ENCODE results near the gene PHACTR2.

PHACTR2 gene

DNA sequence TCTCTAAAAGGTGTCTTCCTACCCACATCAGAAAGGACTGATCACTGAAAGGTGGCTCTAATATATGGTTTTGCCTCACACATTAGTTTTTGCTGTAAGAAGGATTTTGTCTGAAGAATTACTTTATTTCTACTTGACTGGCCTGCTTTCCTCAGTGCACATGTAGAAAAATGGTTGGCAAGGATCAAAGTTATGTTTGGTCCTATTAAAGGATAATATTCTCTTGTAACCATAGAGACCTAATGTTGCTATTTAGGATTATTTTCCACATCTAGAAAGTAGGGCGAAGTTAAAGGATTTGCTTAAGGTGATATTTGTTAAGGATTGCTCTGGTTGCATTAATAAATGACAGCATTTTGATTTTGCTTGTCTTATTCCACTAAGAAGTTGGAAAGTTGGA lies 40.7 kb downstream of the PHACTR2 start:
- no peak for DNase-seq (ENCODE audit: low read depth)
- no peak for TF ChIP-seq CTCF (conservative IDR thresholded peaks at IDR 0.05; ENCODE audit: low read depth, low read length)
- no peak overlapping the region for H3K4me3 ChIP-seq (ENCODE audit: low read length)

DNA sequence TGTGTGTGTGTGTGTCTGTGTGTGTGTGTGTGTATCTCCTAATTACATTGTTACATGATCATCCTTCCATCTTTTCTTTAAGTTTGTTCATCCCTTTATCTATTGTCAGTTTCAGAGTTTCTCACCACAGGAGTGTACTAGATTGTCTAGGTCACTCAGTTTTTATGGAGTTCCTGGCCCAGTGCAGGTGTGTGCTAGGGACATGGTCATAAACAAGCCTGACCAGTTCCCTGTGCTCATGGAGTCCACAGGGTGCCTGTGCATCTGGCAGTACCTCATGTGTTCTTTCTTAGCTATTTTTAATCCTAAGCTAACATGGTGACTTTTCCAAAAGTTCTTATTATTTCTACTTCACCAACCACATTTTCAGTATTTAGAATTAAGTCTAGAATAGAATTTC lies 43.9 kb downstream of the PHACTR2 start:
- no peak for DNase-seq (ENCODE audit: low read depth)
- no peak for TF ChIP-seq CTCF (conservative IDR thresholded peaks at IDR 0.05; ENCODE audit: low read depth, low read length)
- H3K4me3 ChIP-seq (ENCODE audit: low read length) = no peak overlapping the region

DNA sequence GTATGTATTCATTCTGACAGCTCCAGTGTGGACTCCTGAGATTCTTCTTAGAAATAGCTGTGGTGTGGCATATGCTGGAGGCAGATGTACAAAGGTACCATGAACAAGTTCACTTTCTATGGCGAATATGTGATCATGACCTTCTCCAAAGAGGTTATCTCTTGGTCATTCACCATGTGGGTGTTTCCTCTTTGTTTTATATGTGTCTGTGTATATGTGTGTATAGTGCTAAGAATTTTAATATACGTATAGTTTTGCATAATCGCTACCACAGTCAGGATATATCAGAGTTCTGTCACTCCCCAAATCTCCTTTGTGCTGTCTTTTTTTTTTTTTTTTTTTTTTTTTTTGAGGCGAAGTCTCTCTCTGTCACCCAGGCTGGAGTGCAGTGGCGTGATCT lies 47.1 kb downstream of the PHACTR2 start:
- H3K4me3 ChIP-seq (ENCODE audit: low read length) = no peak overlapping the region
- TF ChIP-seq CTCF (conservative IDR thresholded peaks at IDR 0.05; ENCODE audit: low read depth, low read length) = no peak
- DNase-seq (ENCODE audit: low read depth) = no peak

DNA sequence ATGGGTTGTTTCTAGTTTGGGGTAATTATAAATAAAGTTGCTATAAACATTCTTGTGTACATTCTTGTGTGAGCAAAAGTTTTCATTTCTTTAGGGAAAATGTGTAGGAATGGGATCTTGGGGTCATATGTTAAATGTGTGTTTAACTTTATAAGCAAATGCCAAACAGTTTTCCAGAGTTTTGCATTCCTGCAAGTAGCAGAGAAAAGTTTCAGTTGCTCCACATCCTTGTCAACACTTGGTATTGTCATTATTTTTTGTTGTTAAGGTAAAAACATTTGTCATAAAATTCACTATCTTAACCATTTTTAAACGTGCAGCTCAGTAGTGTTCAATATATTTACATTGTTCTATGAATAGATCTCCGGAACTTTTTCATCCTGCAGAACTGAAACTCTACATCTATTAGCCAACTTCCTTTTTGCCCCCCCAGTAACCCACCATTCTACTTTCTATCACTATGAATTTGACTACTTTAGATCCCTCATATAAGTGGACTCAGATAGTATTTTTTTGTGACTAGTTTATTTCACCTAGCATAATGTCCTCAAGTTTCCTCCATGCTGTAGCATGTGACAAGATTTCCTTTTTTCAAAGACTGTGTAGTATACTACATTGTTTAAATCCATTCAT lies 48.4 kb downstream of the PHACTR2 start:
- no peak for DNase-seq (ENCODE audit: low read depth)
- H3K4me3 ChIP-seq (ENCODE audit: low read length) = no peak overlapping the region
- no peak for TF ChIP-seq CTCF (conservative IDR thresholded peaks at IDR 0.05; ENCODE audit: low read depth, low read length)

DNA sequence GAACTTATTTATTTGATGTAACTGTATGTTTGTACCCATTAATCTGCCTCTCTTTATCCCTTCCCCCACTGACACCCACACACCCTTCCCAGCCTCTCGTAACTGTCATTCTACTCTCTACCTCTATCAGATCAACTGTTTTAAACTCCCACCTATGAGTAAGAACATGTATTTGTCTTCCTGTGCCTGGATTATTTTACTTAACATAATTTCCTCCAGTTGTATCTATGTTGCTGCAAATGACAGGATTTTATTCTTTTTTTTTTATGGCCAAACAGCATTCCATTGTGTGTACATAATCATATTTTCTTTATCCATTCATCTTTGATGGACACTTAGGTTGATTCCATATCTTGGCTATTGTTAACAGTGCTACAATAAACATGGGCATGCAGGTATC lies 49.3 kb downstream of the PHACTR2 start:
- no peak for TF ChIP-seq CTCF (conservative IDR thresholded peaks at IDR 0.05; ENCODE audit: low read depth, low read length)
- DNase-seq (ENCODE audit: low read depth) = no peak

GRCh38 chr6:143731789-143732188 lies 54.0 kb downstream of the PHACTR2 start:
- no peak for DNase-seq (ENCODE audit: low read depth)
- no peak for TF ChIP-seq CTCF (conservative IDR thresholded peaks at IDR 0.05; ENCODE audit: low read depth, low read length)
- H3K4me3 ChIP-seq (ENCODE audit: low read length) = no peak overlapping the region

More for the DNA sequence above, 49.3 kb downstream of the PHACTR2 start:
- H3K4me3 ChIP-seq (ENCODE audit: low read length) = no peak overlapping the region

- H3K4me3 ChIP-seq (ENCODE audit: low read length) = no peak overlapping the region
- TF ChIP-seq CTCF (conservative IDR thresholded peaks at IDR 0.05; ENCODE audit: low read depth, low read length) = no peak
- DNase-seq (ENCODE audit: low read depth) = no peak
Observed at GRCh38 chr6:143732536-143732935, 54.8 kb downstream of the PHACTR2 start.
